A549 (cell line): ENCODE data around the gene KAT8.

Experiments used
- BHLHE40 ChIP-seq: IDR thresholded peaks from 2 replicates; pipeline ENCODE4 v1.6.1; 2012; ENCODE audit warnings: low read depth, low read length, inconsistent platforms
- JUN ChIP-seq, 2 experiments: fragments of >200 bp; sonication (Bioruptor Twin); formaldehyde crosslinking; IDR thresholded peaks; 2 replicates in 1 of 2; 3 replicates in 1 of 2; pipeline ENCODE4 v1.6.1; 2016 to 2017
- MYC ChIP-seq: IDR thresholded peaks from 2 replicates; pipeline ENCODE4 v1.6.1; 2012; ENCODE audit warnings: mild to moderate bottlenecking, inconsistent platforms, low read length, improper control_type of control experiment, borderline replicate concordance
- POLR2A ChIP-seq: IDR thresholded peaks from 2 replicates; pipeline ENCODE4 v1.6.1; 2012; ENCODE audit warnings: mild to moderate bottlenecking, low read length
- RAD21 ChIP-seq, 2 experiments: fragments of >200 bp in 1 of 2; sonication (Bioruptor Twin) in 1 of 2; formaldehyde crosslinking in 1 of 2; IDR thresholded peaks in 1 of 2; conservative IDR thresholded peaks in 1 of 2; 2 replicates in 1 of 2; 3 replicates in 1 of 2; pipeline ENCODE4 v1.6.1; 2012 to 2018; ENCODE audit warnings: inconsistent platforms in 1 of 2
- TF ChIP-seq, protein P1 (sequence below): fragments of >200 bp; sonication (Bioruptor Twin); formaldehyde crosslinking; IDR thresholded peaks from 3 replicates; pipeline ENCODE4 v1.5.1; 2016
- TF ChIP-seq, protein P2 (sequence below): fragments of 200-600 bp; sonication (generic); IDR thresholded peaks from 2 replicates; pipeline ENCODE4 v1.6.1; 2016; ENCODE audit warnings: antibody characterized with exemption, mild to moderate bottlenecking, moderate library complexity

- TF ChIP-seq, protein P1, sequence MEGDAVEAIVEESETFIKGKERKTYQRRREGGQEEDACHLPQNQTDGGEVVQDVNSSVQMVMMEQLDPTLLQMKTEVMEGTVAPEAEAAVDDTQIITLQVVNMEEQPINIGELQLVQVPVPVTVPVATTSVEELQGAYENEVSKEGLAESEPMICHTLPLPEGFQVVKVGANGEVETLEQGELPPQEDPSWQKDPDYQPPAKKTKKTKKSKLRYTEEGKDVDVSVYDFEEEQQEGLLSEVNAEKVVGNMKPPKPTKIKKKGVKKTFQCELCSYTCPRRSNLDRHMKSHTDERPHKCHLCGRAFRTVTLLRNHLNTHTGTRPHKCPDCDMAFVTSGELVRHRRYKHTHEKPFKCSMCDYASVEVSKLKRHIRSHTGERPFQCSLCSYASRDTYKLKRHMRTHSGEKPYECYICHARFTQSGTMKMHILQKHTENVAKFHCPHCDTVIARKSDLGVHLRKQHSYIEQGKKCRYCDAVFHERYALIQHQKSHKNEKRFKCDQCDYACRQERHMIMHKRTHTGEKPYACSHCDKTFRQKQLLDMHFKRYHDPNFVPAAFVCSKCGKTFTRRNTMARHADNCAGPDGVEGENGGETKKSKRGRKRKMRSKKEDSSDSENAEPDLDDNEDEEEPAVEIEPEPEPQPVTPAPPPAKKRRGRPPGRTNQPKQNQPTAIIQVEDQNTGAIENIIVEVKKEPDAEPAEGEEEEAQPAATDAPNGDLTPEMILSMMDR = no peak
- TF ChIP-seq POLR2A (no peak), JUN (IDR thresholded peaks at IDR 0.05) (no peak), BHLHE40 (no peak), MYC (no peak), RAD21 (conservative IDR thresholded peaks at IDR 0.05 in 1 of 2, IDR thresholded peaks at IDR 0.05 in 1 of 2) (no peak)
- TF ChIP-seq, protein P2, sequence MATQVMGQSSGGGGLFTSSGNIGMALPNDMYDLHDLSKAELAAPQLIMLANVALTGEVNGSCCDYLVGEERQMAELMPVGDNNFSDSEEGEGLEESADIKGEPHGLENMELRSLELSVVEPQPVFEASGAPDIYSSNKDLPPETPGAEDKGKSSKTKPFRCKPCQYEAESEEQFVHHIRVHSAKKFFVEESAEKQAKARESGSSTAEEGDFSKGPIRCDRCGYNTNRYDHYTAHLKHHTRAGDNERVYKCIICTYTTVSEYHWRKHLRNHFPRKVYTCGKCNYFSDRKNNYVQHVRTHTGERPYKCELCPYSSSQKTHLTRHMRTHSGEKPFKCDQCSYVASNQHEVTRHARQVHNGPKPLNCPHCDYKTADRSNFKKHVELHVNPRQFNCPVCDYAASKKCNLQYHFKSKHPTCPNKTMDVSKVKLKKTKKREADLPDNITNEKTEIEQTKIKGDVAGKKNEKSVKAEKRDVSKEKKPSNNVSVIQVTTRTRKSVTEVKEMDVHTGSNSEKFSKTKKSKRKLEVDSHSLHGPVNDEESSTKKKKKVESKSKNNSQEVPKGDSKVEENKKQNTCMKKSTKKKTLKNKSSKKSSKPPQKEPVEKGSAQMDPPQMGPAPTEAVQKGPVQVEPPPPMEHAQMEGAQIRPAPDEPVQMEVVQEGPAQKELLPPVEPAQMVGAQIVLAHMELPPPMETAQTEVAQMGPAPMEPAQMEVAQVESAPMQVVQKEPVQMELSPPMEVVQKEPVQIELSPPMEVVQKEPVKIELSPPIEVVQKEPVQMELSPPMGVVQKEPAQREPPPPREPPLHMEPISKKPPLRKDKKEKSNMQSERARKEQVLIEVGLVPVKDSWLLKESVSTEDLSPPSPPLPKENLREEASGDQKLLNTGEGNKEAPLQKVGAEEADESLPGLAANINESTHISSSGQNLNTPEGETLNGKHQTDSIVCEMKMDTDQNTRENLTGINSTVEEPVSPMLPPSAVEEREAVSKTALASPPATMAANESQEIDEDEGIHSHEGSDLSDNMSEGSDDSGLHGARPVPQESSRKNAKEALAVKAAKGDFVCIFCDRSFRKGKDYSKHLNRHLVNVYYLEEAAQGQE = no peak
Measured at GRCh38 chr16:31114468-31114867, 3.0 kb upstream of the KAT8 start.
